Neural cell (in vitro differentiated cells): ENCODE results near the gene LHFPL5. TPM values are rescaled to one million over a fixed set of nuclear protein-coding genes. Genes with fewer than 3 reads are reported as not detected.

Experiments used
- H2AFZ ChIP-seq: fragments of 200-600, 300-800 bp; sonication (generic), shearing (Covaris generic); 2 replicates; pipeline ENCODE4 v1.6.0; 2014; ENCODE audit warnings: low read depth, mild to moderate bottlenecking, antibody characterized with exemption, low read length, moderate library complexity
- H3F3A ChIP-seq: fragments of 200-600 bp; shearing (Covaris generic); 2 replicates; pipeline ENCODE4 v1.6.1; 2016; ENCODE audit warnings: mild to moderate bottlenecking, moderate library complexity, mixed read lengths, antibody characterized with exemption, low read length; ENCODE audit not compliant: insufficient read depth, poor library complexity, severe bottlenecking
- H3K27ac ChIP-seq: fragments of 200-600, 300-800 bp; sonication (generic), shearing (Covaris generic); 2 replicates; pipeline ENCODE4 v1.5.1; 2014; ENCODE audit warnings: mild to moderate bottlenecking, low read length, moderate library complexity
- H3K27me3 ChIP-seq: fragments of 300-800, 200-600 bp; sonication (generic), shearing (Covaris generic); 2 replicates; pipeline ENCODE4 v1.6.0; 2014; ENCODE audit warnings: mild to moderate bottlenecking, low read depth, low read length, moderate library complexity; ENCODE audit not compliant: insufficient read depth
- H3K36me3 ChIP-seq: fragments of 300-800, 200-600 bp; sonication (generic), shearing (Covaris generic); 2 replicates; pipeline ENCODE4 v1.5.1; 2014; ENCODE audit warnings: mild to moderate bottlenecking, antibody characterized with exemption, low read length, moderate library complexity; ENCODE audit not compliant: insufficient read depth
- H3K4me2 ChIP-seq: fragments of 300-800, 200-600 bp; sonication (generic), shearing (Covaris generic); 2 replicates; pipeline ENCODE4 v1.6.0; 2014; ENCODE audit warnings: mild to moderate bottlenecking, low read length
- H3K4me3 ChIP-seq: fragments of 300-800, 200-600 bp; sonication (generic), shearing (Covaris generic); 2 replicates; pipeline ENCODE4 v1.5.1; 2014; ENCODE audit warnings: mild to moderate bottlenecking, low read length, moderate library complexity
- H3K79me2 ChIP-seq: fragments of 200-600 bp; shearing (Covaris generic); replicated peaks from 2 replicates; pipeline ENCODE4 v1.6.0; 2014; ENCODE audit warnings: mild to moderate bottlenecking, low read length, moderate library complexity; ENCODE audit not compliant: insufficient read depth
- H3K9ac ChIP-seq: fragments of 300-800, 200-600 bp; sonication (generic), shearing (Covaris generic); 2 replicates; pipeline ENCODE4 v1.6.1; 2016; ENCODE audit warnings: mild to moderate bottlenecking, low read length, mixed read lengths
- H3K9me2 ChIP-seq: fragments of 200-600 bp; shearing (Covaris generic); 2 replicates; pipeline ENCODE4 v1.6.1; 2016; ENCODE audit warnings: mild to moderate bottlenecking, low read length, mixed read lengths; ENCODE audit not compliant: insufficient read depth
- H3K9me3 ChIP-seq: fragments of 200-600, 300-800 bp; sonication (generic), shearing (Covaris generic); 2 replicates; pipeline ENCODE4 v1.6.1; 2016; ENCODE audit warnings: mild to moderate bottlenecking, mixed run types, low read length, moderate library complexity, mixed read lengths
- H4K20me1 ChIP-seq: fragments of 200-600 bp; shearing (Covaris generic); 2 replicates; pipeline ENCODE4 v1.6.1; 2016; ENCODE audit warnings: mild to moderate bottlenecking, mixed run types; ENCODE audit not compliant: insufficient read depth
- EP300 ChIP-seq: fragments of 450-650 bp; conservative IDR thresholded peaks from 2 replicates; pipeline ENCODE4 v1.6.1; 2014; ENCODE audit warnings: antibody characterized with exemption, mild to moderate bottlenecking, moderate library complexity; ENCODE audit not compliant: poor library complexity, severe bottlenecking
- EZH2 ChIP-seq: fragments of 200-600, 300-800 bp; shearing (Covaris generic), sonication (generic); IDR thresholded peaks from 2 replicates; pipeline ENCODE4 v1.6.1; 2014; ENCODE audit warnings: antibody characterized with exemption, low read length, borderline replicate concordance, mild to moderate bottlenecking; ENCODE audit not compliant: insufficient read depth, poor library complexity, severe bottlenecking
- MXI1 ChIP-seq: fragments of 450-650 bp; conservative IDR thresholded peaks from 2 replicates; pipeline ENCODE4 v1.6.1; 2014; ENCODE audit warnings: antibody characterized with exemption, mild to moderate bottlenecking; ENCODE audit not compliant: poor library complexity, severe bottlenecking
- POLR2AphosphoS5 ChIP-seq: IDR thresholded peaks from 2 replicates; pipeline ENCODE4 v1.6.1; 2012
- RAD21 ChIP-seq: fragments of 450-650 bp; conservative IDR thresholded peaks from 2 replicates; pipeline ENCODE4 v1.6.1; 2014; ENCODE audit warnings: antibody characterized with exemption, mild to moderate bottlenecking, moderate library complexity
- SMC3 ChIP-seq: fragments of 450-650 bp; conservative IDR thresholded peaks from 2 replicates; pipeline ENCODE4 v1.6.1; 2014; ENCODE audit warnings: antibody characterized with exemption, mild to moderate bottlenecking, moderate library complexity; ENCODE audit not compliant: poor library complexity
- TAF1 ChIP-seq: IDR thresholded peaks from 2 replicates; pipeline ENCODE4 v1.6.1; 2012; ENCODE audit warnings: low read depth
- polyA plus RNA-seq: library from polyadenylated mRNA; depleted of rRNA; stranded (reverse); fragments of >200 nt; gene quantifications from 2 replicates; pipeline ENCODE4 v1.2.3, GENCODE V29; 2014
- TF ChIP-seq, protein P1 (sequence below): fragments of 450-650 bp; IDR thresholded peaks from 2 replicates; pipeline ENCODE4 v1.5.1; 2014; ENCODE audit warnings: antibody characterized with exemption, mild to moderate bottlenecking, moderate library complexity; ENCODE audit not compliant: poor library complexity, severe bottlenecking
- TF ChIP-seq, protein P2 (sequence below): IDR thresholded peaks from 2 replicates; pipeline ENCODE4 v1.6.1; 2012; ENCODE audit warnings: borderline replicate concordance

LHFPL5 gene
- polyA plus RNA-seq, 1 donor from 2014 or later: 0.17 TPM

DNA sequence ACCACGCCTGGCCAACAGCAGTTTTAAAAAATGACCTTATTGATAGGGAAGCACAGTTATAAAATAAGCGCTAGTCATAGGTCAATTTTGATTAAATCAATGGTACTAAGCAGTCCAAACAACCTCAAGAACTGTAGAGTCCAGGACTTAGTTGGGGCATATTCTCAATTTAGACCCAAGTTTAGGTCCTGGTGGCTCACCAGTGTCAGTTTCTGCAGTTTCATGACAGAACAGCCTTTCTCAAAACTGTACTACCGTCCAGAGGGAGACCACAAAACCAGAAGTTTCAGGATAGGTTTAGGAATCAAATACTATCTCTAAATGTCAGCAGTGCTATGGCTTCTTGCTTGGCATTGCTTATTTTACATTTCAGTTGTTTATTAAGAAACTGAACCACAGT, 39.1 kb downstream of the LHFPL5 start:
- no peak overlapping the region for H2AFZ ChIP-seq
- H3K36me3 ChIP-seq: peaks cover 6% of the 10 kb centered on the region
- no peak for TF ChIP-seq RAD21
- TF ChIP-seq, protein P1, sequence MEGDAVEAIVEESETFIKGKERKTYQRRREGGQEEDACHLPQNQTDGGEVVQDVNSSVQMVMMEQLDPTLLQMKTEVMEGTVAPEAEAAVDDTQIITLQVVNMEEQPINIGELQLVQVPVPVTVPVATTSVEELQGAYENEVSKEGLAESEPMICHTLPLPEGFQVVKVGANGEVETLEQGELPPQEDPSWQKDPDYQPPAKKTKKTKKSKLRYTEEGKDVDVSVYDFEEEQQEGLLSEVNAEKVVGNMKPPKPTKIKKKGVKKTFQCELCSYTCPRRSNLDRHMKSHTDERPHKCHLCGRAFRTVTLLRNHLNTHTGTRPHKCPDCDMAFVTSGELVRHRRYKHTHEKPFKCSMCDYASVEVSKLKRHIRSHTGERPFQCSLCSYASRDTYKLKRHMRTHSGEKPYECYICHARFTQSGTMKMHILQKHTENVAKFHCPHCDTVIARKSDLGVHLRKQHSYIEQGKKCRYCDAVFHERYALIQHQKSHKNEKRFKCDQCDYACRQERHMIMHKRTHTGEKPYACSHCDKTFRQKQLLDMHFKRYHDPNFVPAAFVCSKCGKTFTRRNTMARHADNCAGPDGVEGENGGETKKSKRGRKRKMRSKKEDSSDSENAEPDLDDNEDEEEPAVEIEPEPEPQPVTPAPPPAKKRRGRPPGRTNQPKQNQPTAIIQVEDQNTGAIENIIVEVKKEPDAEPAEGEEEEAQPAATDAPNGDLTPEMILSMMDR: no peak
- TF ChIP-seq, protein P2, sequence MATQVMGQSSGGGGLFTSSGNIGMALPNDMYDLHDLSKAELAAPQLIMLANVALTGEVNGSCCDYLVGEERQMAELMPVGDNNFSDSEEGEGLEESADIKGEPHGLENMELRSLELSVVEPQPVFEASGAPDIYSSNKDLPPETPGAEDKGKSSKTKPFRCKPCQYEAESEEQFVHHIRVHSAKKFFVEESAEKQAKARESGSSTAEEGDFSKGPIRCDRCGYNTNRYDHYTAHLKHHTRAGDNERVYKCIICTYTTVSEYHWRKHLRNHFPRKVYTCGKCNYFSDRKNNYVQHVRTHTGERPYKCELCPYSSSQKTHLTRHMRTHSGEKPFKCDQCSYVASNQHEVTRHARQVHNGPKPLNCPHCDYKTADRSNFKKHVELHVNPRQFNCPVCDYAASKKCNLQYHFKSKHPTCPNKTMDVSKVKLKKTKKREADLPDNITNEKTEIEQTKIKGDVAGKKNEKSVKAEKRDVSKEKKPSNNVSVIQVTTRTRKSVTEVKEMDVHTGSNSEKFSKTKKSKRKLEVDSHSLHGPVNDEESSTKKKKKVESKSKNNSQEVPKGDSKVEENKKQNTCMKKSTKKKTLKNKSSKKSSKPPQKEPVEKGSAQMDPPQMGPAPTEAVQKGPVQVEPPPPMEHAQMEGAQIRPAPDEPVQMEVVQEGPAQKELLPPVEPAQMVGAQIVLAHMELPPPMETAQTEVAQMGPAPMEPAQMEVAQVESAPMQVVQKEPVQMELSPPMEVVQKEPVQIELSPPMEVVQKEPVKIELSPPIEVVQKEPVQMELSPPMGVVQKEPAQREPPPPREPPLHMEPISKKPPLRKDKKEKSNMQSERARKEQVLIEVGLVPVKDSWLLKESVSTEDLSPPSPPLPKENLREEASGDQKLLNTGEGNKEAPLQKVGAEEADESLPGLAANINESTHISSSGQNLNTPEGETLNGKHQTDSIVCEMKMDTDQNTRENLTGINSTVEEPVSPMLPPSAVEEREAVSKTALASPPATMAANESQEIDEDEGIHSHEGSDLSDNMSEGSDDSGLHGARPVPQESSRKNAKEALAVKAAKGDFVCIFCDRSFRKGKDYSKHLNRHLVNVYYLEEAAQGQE: no peak
- TF ChIP-seq SMC3: no peak
- no peak for TF ChIP-seq EZH2
- TF ChIP-seq TAF1: no peak
- no peak for TF ChIP-seq EP300
- no peak for TF ChIP-seq MXI1
- TF ChIP-seq POLR2AphosphoS5: no peak

DNA sequence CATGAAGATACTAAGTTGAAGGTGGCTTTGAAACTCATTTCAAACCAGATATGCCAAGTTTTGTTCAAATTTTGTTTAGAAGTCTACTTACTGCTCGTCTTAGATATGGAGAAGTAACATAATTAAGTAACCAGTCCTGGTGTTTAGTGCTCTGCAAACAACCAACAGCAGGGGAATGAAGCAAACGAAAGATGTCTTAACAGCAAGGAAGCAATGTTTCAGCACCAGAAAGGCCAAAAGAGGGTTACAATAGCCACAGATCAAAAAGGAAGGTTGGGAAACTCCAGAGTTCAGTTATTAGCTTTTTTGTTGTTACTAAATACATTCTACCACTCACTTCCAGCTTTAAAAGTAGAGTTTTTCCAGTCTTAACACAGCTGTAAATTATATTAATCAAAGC, 45.1 kb downstream of the LHFPL5 start:
- Histone ChIP-seq H3F3A (no peaks in the 10 kb centered on the region), H3K27me3 (no peaks in the 10 kb centered on the region), H3K4me3 (no peak overlapping the region), H3K9me2 (no peaks in the 10 kb centered on the region), H2AFZ (no peak overlapping the region), H3K4me2 (no peak overlapping the region), H3K79me2 (no peaks in the 10 kb centered on the region), H3K36me3 (peaks cover 10% of the 10 kb centered on the region), H3K9ac (no peak overlapping the region), H3K27ac (no peak overlapping the region), H4K20me1 (no peaks in the 10 kb centered on the region), H3K9me3 (peaks cover 7% of the 10 kb centered on the region)
- TF ChIP-seq EP300 (no peak), EZH2 (no peak)

More for the DNA sequence above, 39.1 kb downstream of the LHFPL5 start:
- H3K27ac ChIP-seq: no peak overlapping the region
- peaks cover 7% of the 10 kb centered on the region for H3K9me3 ChIP-seq
- H3K27me3 ChIP-seq: no peaks in the 10 kb centered on the region
- H3K4me3 ChIP-seq: no peak overlapping the region
- no peaks in the 10 kb centered on the region for H3F3A ChIP-seq
- H3K9me2 ChIP-seq: no peaks in the 10 kb centered on the region
- no peaks in the 10 kb centered on the region for H4K20me1 ChIP-seq
- no peak overlapping the region for H3K9ac ChIP-seq
- H3K79me2 ChIP-seq: no peaks in the 10 kb centered on the region
- no peak overlapping the region for H3K4me2 ChIP-seq

DNA sequence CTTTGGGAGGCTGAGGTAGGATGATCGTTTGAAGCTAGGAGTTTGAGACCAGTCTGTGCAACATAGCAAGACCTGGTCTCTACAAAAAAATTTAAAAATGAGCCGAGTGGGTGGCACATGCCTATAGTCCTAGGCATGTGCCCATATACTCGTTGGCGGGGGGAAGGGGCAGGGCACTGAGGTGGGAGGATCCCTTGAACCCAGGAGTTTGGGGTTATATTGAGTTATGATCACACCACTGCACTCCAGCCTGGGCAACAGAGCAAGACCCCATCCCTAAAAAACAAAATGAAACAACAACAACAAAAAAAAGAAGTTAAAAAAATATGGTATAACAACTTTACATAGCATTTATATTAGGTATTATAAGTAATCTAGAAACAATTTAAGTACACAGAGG, 47.8 kb downstream of the LHFPL5 start:
- no peaks in the 10 kb centered on the region for H3K9me2 ChIP-seq
- H3K4me2 ChIP-seq: no peak overlapping the region
- no peak overlapping the region for H3K27ac ChIP-seq
- H3K9ac ChIP-seq: no peak overlapping the region
- H2AFZ ChIP-seq: no peak overlapping the region
- H3K36me3 ChIP-seq: peaks cover 10% of the 10 kb centered on the region
- H3K27me3 ChIP-seq: no peaks in the 10 kb centered on the region
- peaks cover 7% of the 10 kb centered on the region for H3K9me3 ChIP-seq
- H4K20me1 ChIP-seq: no peaks in the 10 kb centered on the region
- H3K79me2 ChIP-seq: no peaks in the 10 kb centered on the region
- no peaks in the 10 kb centered on the region for H3F3A ChIP-seq
- TF ChIP-seq EP300: no peak
- TF ChIP-seq MXI1: no peak
- TF ChIP-seq POLR2AphosphoS5: no peak
- TF ChIP-seq SMC3: no peak
- no peak for TF ChIP-seq TAF1
- TF ChIP-seq, protein P2: no peak
- no peak for TF ChIP-seq RAD21
- TF ChIP-seq, protein P1: no peak
- TF ChIP-seq EZH2: no peak
- no peak overlapping the region for H3K4me3 ChIP-seq
